Left ventricle myocardium inferior (tissue), 1 donor: ENCODE measurements around the gene IFNAR2. TPM values are rescaled to one million over a fixed set of nuclear protein-coding genes. Genes with fewer than 3 reads are reported as not detected.

Source experiments
- DNase-seq: peaks from one replicate; pipeline ENCODE4 v3.0.0-alpha.2; 2020
- H3K27ac ChIP-seq: fragments of 200-600 bp; replicated peaks from 2 replicates; pipeline ENCODE4 v1.8.0; 2021
- H3K27me3 ChIP-seq: fragments of 200-600 bp; 2 replicates; pipeline ENCODE4 v1.8.0; 2021; ENCODE audit warnings: low read depth
- H3K36me3 ChIP-seq: fragments of 200-600 bp; 2 replicates; pipeline ENCODE4 v1.8.0; 2021
- H3K4me1 ChIP-seq: fragments of 200-600 bp; 2 replicates; pipeline ENCODE4 v1.8.0; 2021
- H3K4me3 ChIP-seq: fragments of 200-600 bp; 2 replicates; pipeline ENCODE4 v1.8.0; 2021; ENCODE audit warnings: mild to moderate bottlenecking, moderate library complexity
- H3K9me3 ChIP-seq: fragments of 200-600 bp; replicated peaks from 2 replicates; pipeline ENCODE4 v1.8.0; 2021
- intact Hi-C: fragments of 100-400 bp; cut with micrococcal nuclease; formaldehyde crosslinking; loops from one replicate; pipeline ENCODE4 v1.11.0; 2022
- total RNA-seq: library from RNA; stranded (reverse); fragmentation: NEBNext Ultra II Directional; extraction: Animal tissue kit (Norgen Biotek cat#: 25700); gene quantifications from one replicate; pipeline ENCODE4 v1.2.1, GENCODE V29; 2021
- TF ChIP-seq, protein P1 (sequence below): fragments of 200-600 bp; IDR thresholded peaks from 2 replicates; pipeline ENCODE4 v1.8.0; 2021; ENCODE audit warnings: antibody characterized with exemption, mild to moderate bottlenecking, borderline replicate concordance
- donor health status: DM: no; HTN: yes; CAD: no; lungs with severe emphysema.

Gene IFNAR2
- total RNA-seq, 1 donor from 2014 or later, result 9.0 TPM

DNA sequence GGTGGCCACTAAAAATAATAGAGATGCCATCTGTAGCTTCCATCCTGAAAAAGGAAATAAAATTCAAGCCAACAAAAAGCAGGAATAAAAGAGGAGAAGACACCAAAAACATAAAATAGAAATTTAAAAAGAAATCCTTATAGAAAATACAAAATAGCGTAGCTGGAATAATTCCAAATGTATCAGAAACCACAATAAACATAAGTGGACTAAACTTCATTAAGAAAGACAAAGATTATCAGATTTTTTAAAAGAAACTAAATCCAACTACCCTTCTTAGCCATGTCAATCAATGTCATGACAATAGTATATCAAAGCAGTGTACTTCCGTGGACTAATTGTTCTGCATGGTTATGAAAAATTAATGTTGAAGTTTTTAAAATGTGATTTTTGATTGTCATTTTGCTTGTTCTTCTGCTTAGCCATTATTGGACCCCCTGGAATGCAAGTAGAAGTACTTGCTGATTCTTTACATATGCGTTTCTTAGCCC is 49.6 kb downstream of the IFNAR2 start:
- H3K4me1 ChIP-seq, result no peaks in the 10 kb centered on the region
- H3K9me3 ChIP-seq, result peaks cover 10% of the 10 kb centered on the region
- intact Hi-C loops, result no loop called here
- DNase-seq, result no peak
- H3K4me3 ChIP-seq, result no peak overlapping the region
- TF ChIP-seq, protein P1, sequence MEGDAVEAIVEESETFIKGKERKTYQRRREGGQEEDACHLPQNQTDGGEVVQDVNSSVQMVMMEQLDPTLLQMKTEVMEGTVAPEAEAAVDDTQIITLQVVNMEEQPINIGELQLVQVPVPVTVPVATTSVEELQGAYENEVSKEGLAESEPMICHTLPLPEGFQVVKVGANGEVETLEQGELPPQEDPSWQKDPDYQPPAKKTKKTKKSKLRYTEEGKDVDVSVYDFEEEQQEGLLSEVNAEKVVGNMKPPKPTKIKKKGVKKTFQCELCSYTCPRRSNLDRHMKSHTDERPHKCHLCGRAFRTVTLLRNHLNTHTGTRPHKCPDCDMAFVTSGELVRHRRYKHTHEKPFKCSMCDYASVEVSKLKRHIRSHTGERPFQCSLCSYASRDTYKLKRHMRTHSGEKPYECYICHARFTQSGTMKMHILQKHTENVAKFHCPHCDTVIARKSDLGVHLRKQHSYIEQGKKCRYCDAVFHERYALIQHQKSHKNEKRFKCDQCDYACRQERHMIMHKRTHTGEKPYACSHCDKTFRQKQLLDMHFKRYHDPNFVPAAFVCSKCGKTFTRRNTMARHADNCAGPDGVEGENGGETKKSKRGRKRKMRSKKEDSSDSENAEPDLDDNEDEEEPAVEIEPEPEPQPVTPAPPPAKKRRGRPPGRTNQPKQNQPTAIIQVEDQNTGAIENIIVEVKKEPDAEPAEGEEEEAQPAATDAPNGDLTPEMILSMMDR, result no peak
- H3K27me3 ChIP-seq, result no peaks in the 10 kb centered on the region
- no peak overlapping the region for H3K27ac ChIP-seq
- peaks cover 81% of the 10 kb centered on the region for H3K36me3 ChIP-seq

Other genes with a start within 250 kb of the IFNAR2 start
- gene OLIG2, start 204.0 kb upstream of the IFNAR2 start, total RNA-seq, result not detected
- gene OLIG1, start 159.8 kb upstream of the IFNAR2 start, total RNA-seq, result 0.22 TPM
- gene IL10RB, start 36.4 kb downstream of the IFNAR2 start, total RNA-seq, result 6.8 TPM
- 24.4 TPM for gene IFNAR1, start 95.0 kb downstream of the IFNAR2 start, total RNA-seq
- gene IFNGR2, start 173.5 kb downstream of the IFNAR2 start, total RNA-seq, result 34.6 TPM